HepG2 (cell line): ENCODE results near the gene R3HDM4. TPM values are rescaled to one million over a fixed set of nuclear protein-coding genes. Genes with fewer than 3 reads are reported as not detected.
A peak's percentile ranks its signal among the peaks of the same experiment; 100 is the strongest.

Source experiments
- CBX2 ChIP-seq, 2 experiments: fragments of 200-600 bp in 1 of 2; sonication (generic); formaldehyde crosslinking in 1 of 2; IDR thresholded peaks; 2 replicates each; pipeline versions ENCODE4 v1.7.0 to v1.8.1; 2018 to 2022; ENCODE audit warnings: low read depth in 2 of 2, low read length in 1 of 2, mild to moderate bottlenecking in 1 of 2, missing genetic modification reagents in 1 of 2
- ETV5 ChIP-seq: IDR thresholded peaks from 2 replicates; pipeline ENCODE4 v1.6.1; 2018; ENCODE audit warnings: missing biosample characterization, missing genetic modification reagents, inconsistent platforms, borderline replicate concordance
- HOXA5 ChIP-seq: sonication (generic); formaldehyde crosslinking; IDR thresholded peaks from 2 replicates; pipeline ENCODE4 v1.4.0; 2020; ENCODE audit warnings: missing genetic modification reagents
- KAT2B ChIP-seq: fragments of 150-350 bp; IDR thresholded peaks from 2 replicates; pipeline ENCODE4 v1.6.1; 2014; ENCODE audit warnings: low read depth, low read length, borderline replicate concordance
- MIXL1 ChIP-seq: IDR thresholded peaks from 2 replicates; pipeline ENCODE4 v1.6.1; 2016
- PAF1 ChIP-seq: IDR thresholded peaks from 2 replicates; pipeline ENCODE4 v1.6.1; 2016; ENCODE audit warnings: missing genetic modification reagents, missing compliant biosample characterization
- SAP130 ChIP-seq: IDR thresholded peaks from 2 replicates; pipeline ENCODE4 v1.6.1; 2016; ENCODE audit warnings: low read depth
- ZFX ChIP-seq: sonication (generic); formaldehyde crosslinking; IDR thresholded peaks from 2 replicates; pipeline ENCODE4 v1.4.0; 2020; ENCODE audit warnings: mild to moderate bottlenecking, low read depth, missing genetic modification reagents, moderate library complexity
- ZNF550 ChIP-seq: sonication (generic); formaldehyde crosslinking; IDR thresholded peaks from 2 replicates; pipeline ENCODE4 v1.4.0; 2020; ENCODE audit warnings: mild to moderate bottlenecking, missing genetic modification reagents, borderline replicate concordance
- polyA plus RNA-seq, 8 experiments: library from polyadenylated mRNA; depleted of rRNA in 3 of 8; stranded (reverse) in 7 of 8; unstranded in 1 of 8; fragments of >200 nt; fragmentation: Illumina TruSeq in 4 of 8; extraction: Trizol in 4 of 8; gene quantifications; 2 replicates each; pipeline versions ENCODE4 v1.2.1 to v1.2.3, GENCODE V29; 2011 to 2016; ENCODE audit warnings: low read depth in 4 of 8, missing spikeins in 1 of 8, mixed read lengths in 1 of 8; ENCODE audit not compliant: insufficient read depth in 1 of 8
- total RNA-seq, 5 experiments: library from RNA; depleted of rRNA; stranded (reverse); fragments of >200 nt; fragmentation: Illumina TruSeq; extraction: Trizol; gene quantifications; 2 replicates each; pipeline ENCODE4 v1.2.3, GENCODE V29; 2016; ENCODE audit warnings: low read depth in 1 of 5
- TF ChIP-seq, protein P1 (sequence below), 2 experiments: fragments of 450-650 bp in 1 of 2; sonication (generic) in 1 of 2; formaldehyde crosslinking in 1 of 2; IDR thresholded peaks; 2 replicates each; pipeline versions ENCODE4 v1.6.1 to v1.8.0; 2016 to 2022; ENCODE audit warnings: antibody characterized with exemption in 1 of 2, mild to moderate bottlenecking in 1 of 2, missing genetic modification reagents in 1 of 2
- TF ChIP-seq, protein P2 (sequence below): sonication (generic); formaldehyde crosslinking; IDR thresholded peaks from 2 replicates; pipeline ENCODE4 v1.4.0; 2020; ENCODE audit warnings: missing genetic modification reagents
- TF ChIP-seq, protein P3 (sequence below): sonication (generic); formaldehyde crosslinking; IDR thresholded peaks from 2 replicates; pipeline ENCODE4 v1.8.1; 2023; ENCODE audit warnings: mild to moderate bottlenecking, missing genetic modification reagents, borderline replicate concordance
- TF ChIP-seq, protein P4 (sequence below): sonication (generic); formaldehyde crosslinking; IDR thresholded peaks from 2 replicates; pipeline ENCODE4 v1.4.0; 2020; ENCODE audit warnings: missing genetic modification reagents
- TF ChIP-seq, protein P5 (sequence below): sonication (generic); formaldehyde crosslinking; IDR thresholded peaks from 2 replicates; pipeline ENCODE4 v1.4.0; 2020; ENCODE audit warnings: mild to moderate bottlenecking, missing genetic modification reagents

Gene R3HDM4
- total and polyA plus RNA-seq, 2 of the 13 experiments (the other 11 are each of a cell fraction or from before 2014, with no cell fraction given): 26.2 to 26.9 TPM

DNA sequence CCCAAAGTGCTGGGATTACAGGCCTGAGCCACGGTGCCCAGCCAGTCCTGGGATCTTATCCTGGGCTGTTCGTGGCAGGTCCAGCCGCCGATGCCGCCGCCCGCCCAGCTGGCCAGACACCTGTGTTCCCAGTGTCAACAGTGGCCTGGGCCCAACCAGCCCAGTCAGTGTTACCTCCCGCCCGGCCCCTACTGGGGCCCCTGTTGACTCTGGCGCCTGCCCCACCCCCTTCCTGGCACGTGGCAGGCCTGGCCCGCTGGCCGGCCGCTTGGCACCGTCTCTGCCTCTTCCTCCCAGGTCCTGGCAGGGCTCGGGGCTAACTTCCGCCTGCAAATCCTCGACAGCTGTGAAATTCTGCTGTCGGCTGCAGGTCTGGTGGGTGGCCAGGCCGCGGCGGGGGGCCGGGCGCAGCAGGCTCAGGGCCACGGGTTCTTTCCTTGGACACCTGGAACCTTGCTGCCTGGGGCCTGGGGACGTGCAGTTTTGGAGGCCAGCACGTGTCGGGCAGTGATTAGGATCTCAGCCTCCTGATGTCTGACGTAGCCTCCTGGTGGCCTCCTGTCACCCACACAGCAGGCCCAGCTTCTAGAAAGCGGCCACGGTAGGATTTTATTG lies 22.0 kb upstream of the R3HDM4 start (continued):
- TF ChIP-seq, protein P1, sequence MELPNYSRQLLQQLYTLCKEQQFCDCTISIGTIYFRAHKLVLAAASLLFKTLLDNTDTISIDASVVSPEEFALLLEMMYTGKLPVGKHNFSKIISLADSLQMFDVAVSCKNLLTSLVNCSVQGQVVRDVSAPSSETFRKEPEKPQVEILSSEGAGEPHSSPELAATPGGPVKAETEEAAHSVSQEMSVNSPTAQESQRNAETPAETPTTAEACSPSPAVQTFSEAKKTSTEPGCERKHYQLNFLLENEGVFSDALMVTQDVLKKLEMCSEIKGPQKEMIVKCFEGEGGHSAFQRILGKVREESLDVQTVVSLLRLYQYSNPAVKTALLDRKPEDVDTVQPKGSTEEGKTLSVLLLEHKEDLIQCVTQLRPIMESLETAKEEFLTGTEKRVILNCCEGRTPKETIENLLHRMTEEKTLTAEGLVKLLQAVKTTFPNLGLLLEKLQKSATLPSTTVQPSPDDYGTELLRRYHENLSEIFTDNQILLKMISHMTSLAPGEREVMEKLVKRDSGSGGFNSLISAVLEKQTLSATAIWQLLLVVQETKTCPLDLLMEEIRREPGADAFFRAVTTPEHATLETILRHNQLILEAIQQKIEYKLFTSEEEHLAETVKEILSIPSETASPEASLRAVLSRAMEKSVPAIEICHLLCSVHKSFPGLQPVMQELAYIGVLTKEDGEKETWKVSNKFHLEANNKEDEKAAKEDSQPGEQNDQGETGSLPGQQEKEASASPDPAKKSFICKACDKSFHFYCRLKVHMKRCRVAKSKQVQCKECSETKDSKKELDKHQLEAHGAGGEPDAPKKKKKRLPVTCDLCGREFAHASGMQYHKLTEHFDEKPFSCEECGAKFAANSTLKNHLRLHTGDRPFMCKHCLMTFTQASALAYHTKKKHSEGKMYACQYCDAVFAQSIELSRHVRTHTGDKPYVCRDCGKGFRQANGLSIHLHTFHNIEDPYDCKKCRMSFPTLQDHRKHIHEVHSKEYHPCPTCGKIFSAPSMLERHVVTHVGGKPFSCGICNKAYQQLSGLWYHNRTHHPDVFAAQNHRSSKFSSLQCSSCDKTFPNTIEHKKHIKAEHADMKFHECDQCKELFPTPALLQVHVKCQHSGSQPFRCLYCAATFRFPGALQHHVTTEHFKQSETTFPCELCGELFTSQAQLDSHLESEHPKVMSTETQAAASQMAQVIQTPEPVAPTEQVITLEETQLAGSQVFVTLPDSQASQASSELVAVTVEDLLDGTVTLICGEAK (IDR thresholded peaks at IDR 0.05): no peak
- TF ChIP-seq, protein P1 (CRISPR knock-in tag; IDR thresholded peaks at IDR 0.05): no peak; the same call in 1 of the 2 replicates
- TF ChIP-seq KAT2B (no peak), ETV5 (peak; percentile 97), CBX2 (IDR thresholded peaks at IDR 0.05; ENCODE audit: low read depth, low read length) (no peak), CBX2 (CRISPR knock-in tag; IDR thresholded peaks at IDR 0.05; ENCODE audit: low read depth) (no peak), PAF1 (no peak), MIXL1 (CRISPR knock-in tag) (peak; percentile 54; the same call in 1 of the 2 replicates), ZFX (CRISPR knock-in tag) (peak; percentile 93), SAP130 (CRISPR knock-in tag) (peak; percentile 99), ZNF550 (CRISPR knock-in tag) (no peak), HOXA5 (peak; percentile 89)
- TF ChIP-seq, protein P2, sequence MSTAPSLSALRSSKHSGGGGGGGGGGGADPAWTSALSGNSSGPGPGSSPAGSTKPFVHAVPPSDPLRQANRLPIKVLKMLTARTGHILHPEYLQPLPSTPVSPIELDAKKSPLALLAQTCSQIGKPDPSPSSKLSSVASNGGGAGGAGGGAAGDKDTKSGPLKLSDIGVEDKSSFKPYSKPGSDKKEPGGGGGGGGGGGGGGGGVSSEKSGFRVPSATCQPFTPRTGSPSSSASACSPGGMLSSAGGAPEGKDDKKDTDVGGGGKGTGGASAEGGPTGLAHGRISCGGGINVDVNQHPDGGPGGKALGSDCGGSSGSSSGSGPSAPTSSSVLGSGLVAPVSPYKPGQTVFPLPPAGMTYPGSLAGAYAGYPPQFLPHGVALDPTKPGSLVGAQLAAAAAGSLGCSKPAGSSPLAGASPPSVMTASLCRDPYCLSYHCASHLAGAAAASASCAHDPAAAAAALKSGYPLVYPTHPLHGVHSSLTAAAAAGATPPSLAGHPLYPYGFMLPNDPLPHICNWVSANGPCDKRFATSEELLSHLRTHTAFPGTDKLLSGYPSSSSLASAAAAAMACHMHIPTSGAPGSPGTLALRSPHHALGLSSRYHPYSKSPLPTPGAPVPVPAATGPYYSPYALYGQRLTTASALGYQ: peak; percentile 96
- TF ChIP-seq, protein P3, sequence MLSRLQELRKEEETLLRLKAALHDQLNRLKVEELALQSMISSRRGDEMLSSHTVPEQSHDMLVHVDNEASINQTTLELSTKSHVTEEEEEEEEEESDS: peak; percentile 87; the same call in 1 of the 2 replicates
- TF ChIP-seq, protein P4, sequence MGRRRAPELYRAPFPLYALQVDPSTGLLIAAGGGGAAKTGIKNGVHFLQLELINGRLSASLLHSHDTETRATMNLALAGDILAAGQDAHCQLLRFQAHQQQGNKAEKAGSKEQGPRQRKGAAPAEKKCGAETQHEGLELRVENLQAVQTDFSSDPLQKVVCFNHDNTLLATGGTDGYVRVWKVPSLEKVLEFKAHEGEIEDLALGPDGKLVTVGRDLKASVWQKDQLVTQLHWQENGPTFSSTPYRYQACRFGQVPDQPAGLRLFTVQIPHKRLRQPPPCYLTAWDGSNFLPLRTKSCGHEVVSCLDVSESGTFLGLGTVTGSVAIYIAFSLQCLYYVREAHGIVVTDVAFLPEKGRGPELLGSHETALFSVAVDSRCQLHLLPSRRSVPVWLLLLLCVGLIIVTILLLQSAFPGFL (CRISPR knock-in tag): no peak
- TF ChIP-seq, protein P5, sequence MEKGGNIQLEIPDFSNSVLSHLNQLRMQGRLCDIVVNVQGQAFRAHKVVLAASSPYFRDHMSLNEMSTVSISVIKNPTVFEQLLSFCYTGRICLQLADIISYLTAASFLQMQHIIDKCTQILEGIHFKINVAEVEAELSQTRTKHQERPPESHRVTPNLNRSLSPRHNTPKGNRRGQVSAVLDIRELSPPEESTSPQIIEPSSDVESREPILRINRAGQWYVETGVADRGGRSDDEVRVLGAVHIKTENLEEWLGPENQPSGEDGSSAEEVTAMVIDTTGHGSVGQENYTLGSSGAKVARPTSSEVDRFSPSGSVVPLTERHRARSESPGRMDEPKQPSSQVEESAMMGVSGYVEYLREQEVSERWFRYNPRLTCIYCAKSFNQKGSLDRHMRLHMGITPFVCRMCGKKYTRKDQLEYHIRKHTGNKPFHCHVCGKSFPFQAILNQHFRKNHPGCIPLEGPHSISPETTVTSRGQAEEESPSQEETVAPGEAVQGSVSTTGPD: peak; percentile 97
